ENCODE measurements around the gene HDLBP.

The HDLBP gene

DNA sequence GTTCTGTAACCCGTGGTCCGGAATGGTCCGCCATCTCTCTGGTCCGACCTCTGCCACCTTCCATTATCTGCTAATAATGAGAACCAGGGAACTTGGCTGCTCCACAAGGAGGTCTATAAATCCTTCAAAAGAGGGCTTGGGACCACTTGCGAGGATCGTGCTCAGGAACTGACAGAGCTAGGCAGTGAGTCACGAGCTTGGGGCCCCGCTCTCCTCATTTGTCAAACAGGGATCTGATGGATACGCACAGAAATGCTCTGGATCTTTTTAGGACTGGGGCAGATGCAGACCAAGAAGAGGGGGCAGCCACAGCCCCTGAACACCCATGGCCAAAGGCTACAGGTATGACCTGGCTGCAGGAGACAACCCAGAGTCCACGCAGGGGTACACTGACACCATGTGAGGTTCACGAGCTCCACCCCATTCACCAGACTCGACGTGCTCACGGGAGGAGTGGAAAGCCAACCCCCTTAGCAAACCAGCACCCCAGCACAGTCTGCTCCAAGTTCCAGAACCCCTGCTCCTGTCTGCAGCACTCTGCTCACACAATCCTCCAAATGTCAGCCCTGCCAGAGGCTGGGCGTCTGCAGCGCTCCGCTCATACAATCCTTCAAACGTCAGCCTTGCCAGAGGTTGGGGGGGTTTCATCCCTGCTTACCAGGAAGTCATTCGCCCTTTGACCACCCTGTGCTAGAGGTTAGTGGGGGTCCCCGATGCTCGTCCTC, 81.2 kb downstream of the HDLBP start:
- FAIRE-seq, result no peak
- DNase-seq (ENCODE audit: insufficient read length, low spot score), result no peak
- TF ChIP-seq POLR2A (IDR thresholded peaks at IDR 0.05; ENCODE audit: low read depth, low read length), result no peak

- no peak for DNase-seq (ENCODE audit: insufficient read length, low spot score)
- no peak for TF ChIP-seq POLR2A (IDR thresholded peaks at IDR 0.05; ENCODE audit: low read depth, low read length)
- no peak for FAIRE-seq
These were observed 82.5 kb downstream of the HDLBP start for GRCh38 chr2:241232736-241233575.

GRCh38 chr2:241230435-241230834, 85.0 kb downstream of the HDLBP start:
- no peak for DNase-seq (ENCODE audit: insufficient read length, low spot score)
- TF ChIP-seq POLR2A (IDR thresholded peaks at IDR 0.05; ENCODE audit: low read depth, low read length), result no peak
- FAIRE-seq, result no peak

DNA sequence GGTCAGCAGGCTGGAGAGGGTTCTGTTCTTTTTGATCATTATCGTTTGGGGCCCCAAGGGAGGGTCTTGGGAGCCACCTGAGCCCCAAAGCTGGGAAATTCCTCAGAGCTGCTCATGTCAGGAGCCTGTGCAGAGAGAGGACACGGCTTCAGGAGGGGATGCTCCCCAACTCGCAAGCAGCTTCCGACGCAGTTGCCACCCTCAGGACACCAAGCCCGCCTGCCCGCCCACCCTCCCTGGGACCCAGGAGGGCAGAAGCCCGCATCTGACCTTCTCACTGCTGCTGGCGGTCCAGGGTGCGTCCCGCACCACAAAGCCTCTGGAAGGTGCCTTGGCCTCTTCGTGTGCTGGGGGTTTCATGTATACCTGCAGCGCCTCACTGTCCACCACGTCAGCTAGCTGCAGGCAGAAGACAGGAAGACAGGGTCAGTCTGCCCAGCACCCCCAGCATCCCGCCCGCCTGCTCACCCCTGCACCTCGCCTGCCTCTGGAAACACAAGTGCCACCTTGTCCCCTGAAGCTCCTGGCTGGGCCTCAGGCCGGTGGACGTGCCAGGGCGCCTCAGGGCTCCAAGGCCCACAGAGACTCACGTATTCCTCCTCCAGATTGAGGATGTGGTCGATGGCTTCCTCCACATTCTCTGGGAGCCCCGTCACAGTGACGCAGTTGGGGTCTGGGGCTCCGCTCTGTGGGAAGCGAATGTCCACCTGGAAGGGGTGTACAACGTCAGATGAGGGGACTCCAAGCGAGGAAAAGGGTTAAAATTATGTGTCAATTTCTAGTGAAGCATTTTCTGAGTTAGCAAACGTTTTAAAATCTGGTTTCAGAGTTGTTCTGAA, 85.7 kb downstream of the HDLBP start:
- DNase-seq (ENCODE audit: insufficient read length, low spot score) (no peak), FAIRE-seq (no peak)
- no peak for TF ChIP-seq POLR2A (IDR thresholded peaks at IDR 0.05; ENCODE audit: low read depth, low read length)

GRCh38 chr2:241228860-241229516, 86.5 kb downstream of the HDLBP start:
- no peak for DNase-seq (ENCODE audit: insufficient read length, low spot score)

GRCh38 chr2:241228081-241228859, 87.2 kb downstream of the HDLBP start:
- FAIRE-seq (no peak), DNase-seq (ENCODE audit: insufficient read length, low spot score) (no peak)
- TF ChIP-seq POLR2A (IDR thresholded peaks at IDR 0.05; ENCODE audit: low read depth, low read length), result no peak

More at GRCh38 chr2:241228860-241229516, 86.5 kb downstream of the HDLBP start:
- no peak for FAIRE-seq
- no peak for TF ChIP-seq POLR2A (IDR thresholded peaks at IDR 0.05; ENCODE audit: low read depth, low read length)

GRCh38 chr2:241227594-241227993, 87.9 kb downstream of the HDLBP start:
- DNase-seq (ENCODE audit: insufficient read length, low spot score) (no peak), FAIRE-seq (no peak)
- TF ChIP-seq POLR2A (IDR thresholded peaks at IDR 0.05; ENCODE audit: low read depth, low read length), result no peak

DNA sequence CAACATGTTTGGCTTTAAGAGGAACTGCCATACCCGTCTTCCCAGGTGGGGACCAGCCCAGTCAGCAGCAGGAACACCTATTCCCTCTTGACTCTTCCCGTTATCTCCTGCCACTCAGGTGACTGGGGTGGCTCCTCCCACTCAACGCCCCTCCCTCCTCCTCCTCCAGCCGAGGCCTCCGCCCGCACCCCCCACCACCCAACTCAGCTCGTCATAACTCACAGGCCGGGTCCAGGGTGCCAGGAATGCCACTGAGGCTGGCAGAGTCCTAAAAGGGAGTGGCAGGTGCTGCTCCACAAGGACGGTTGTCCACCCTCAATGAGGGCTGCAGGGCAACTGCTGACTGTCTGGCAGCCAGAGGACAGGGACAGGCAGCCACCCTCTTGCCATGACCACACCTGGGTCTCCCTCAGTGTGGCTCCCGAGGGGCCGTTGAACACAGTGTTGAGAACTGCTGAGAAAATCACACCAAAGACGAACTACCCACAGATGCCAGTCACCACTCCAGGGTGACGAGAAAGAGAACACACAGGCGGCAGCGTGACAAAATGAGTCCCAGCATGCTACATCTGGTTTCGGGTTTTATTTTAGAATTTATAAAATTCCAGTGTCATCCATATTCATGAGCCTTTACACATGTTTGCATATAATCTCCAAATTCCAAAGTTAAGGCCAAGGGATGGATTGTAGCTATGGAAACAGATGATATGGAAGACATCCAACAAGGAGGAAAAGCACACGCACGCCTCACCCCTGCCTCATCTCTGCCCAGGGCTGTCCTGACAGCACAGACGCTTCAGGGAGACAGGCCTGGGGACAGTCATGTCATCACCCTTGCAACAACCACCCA, 88.5 kb downstream of the HDLBP start:
- FAIRE-seq, result no peak
- no peak for TF ChIP-seq POLR2A (IDR thresholded peaks at IDR 0.05; ENCODE audit: low read depth, low read length)
- DNase-seq (ENCODE audit: insufficient read length, low spot score), result no peak

DNA sequence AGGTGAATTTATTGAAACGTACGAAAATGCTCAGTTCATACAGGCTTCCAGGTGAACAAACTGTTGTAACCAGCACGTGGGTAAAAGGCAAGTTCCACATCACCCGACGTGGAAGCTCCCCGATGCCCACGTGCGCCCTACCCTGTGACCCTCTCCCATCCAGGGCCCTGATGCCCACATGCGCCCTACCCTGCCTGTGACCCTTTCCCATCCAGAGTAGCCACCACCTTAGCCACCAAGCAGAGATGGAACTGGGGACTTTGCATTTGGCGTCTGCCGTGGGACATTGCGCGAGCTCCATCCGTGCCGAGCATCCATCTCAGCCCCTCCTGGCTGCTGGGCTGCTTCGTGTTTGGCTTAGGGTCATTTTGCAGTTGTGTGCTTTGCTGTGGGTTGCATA, 89.5 kb downstream of the HDLBP start:
- no peak for TF ChIP-seq POLR2A (IDR thresholded peaks at IDR 0.05; ENCODE audit: low read depth, low read length)
- FAIRE-seq, result no peak
- no peak for DNase-seq (ENCODE audit: insufficient read length, low spot score)

GRCh38 chr2:241225545-241225944, 89.9 kb downstream of the HDLBP start:
- no peak for FAIRE-seq
- TF ChIP-seq POLR2A (IDR thresholded peaks at IDR 0.05; ENCODE audit: low read depth, low read length), result no peak
- DNase-seq (ENCODE audit: insufficient read length, low spot score), result no peak

GRCh38 chr2:241224851-241225438, 90.5 kb downstream of the HDLBP start:
- no peak for TF ChIP-seq POLR2A (IDR thresholded peaks at IDR 0.05; ENCODE audit: low read depth, low read length)
- DNase-seq (ENCODE audit: insufficient read length, low spot score) (no peak), FAIRE-seq (no peak)

Data from H54 (cell line).